Activated T-helper 1 cell treated with anti-CD3 and anti-CD28 coated beads, Interleukin-12 subunit alpha, Interleukin-12 subunit beta, Interleukin-2, Interleukin-4 antibody, amounts not matched to agents 30 ng/mL and 10 ng/mL and 1 ng/mL, durations not matched to agents 14 hours and 24 hours and 36 hours (primary cell): ENCODE measurements around the gene RIOK3. TPM values are rescaled to one million over a fixed set of nuclear protein-coding genes. Genes with fewer than 3 reads are reported as not detected.
A peak's percentile ranks its signal among the peaks of the same experiment; 100 is the strongest.
"Not testable (repeated sequence)": the region's sequence is repeated elsewhere in the genome, so short reads cannot be mapped to it uniquely, and the experiment has no call there.

Experiments
- DNase-seq: peaks from one replicate; pipeline ENCODE4 v3.0.0; 2021; ENCODE audit warnings: low spot score
- H3K27ac Mint-ChIP-seq: one replicate; pipeline ENCODE4 v1.8.0; 2021; ENCODE audit warnings: mild to moderate bottlenecking, mixed read lengths
- H3K27me3 Mint-ChIP-seq: one replicate; pipeline ENCODE4 v1.8.0; 2022; ENCODE audit warnings: mild to moderate bottlenecking, moderate library complexity, mixed read lengths; ENCODE audit not compliant: insufficient read depth
- H3K36me3 Mint-ChIP-seq: one replicate; pipeline ENCODE4 v1.8.0; 2021; ENCODE audit warnings: low read depth, mixed read lengths
- H3K4me1 Mint-ChIP-seq: one replicate; pipeline ENCODE4 v1.8.0; 2021; ENCODE audit warnings: low read depth, mixed read lengths
- H3K4me3 Mint-ChIP-seq: one replicate; pipeline ENCODE4 v1.8.0; 2021; ENCODE audit warnings: mild to moderate bottlenecking, moderate library complexity, mixed read lengths
- H3K9me3 Mint-ChIP-seq: one replicate; pipeline ENCODE4 v1.8.0; 2021; ENCODE audit warnings: mixed read lengths
- intact Hi-C: fragments of 100-400 bp; cut with micrococcal nuclease; formaldehyde crosslinking; loops from one replicate; pipeline ENCODE4 v1.15.1; 2024
- total RNA-seq: library from RNA; stranded (reverse); gene quantifications from 2 replicates; pipeline ENCODE4 v1.2.3, GENCODE V29; 2022

RIOK3 gene, protein sequence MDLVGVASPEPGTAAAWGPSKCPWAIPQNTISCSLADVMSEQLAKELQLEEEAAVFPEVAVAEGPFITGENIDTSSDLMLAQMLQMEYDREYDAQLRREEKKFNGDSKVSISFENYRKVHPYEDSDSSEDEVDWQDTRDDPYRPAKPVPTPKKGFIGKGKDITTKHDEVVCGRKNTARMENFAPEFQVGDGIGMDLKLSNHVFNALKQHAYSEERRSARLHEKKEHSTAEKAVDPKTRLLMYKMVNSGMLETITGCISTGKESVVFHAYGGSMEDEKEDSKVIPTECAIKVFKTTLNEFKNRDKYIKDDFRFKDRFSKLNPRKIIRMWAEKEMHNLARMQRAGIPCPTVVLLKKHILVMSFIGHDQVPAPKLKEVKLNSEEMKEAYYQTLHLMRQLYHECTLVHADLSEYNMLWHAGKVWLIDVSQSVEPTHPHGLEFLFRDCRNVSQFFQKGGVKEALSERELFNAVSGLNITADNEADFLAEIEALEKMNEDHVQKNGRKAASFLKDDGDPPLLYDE
- 40.8 and 52.2 TPM in 2 replicates for total RNA-seq

- Mint-ChIP-seq H3K4me3 (peak within 1 kb of the TSS; percentile 97), H3K4me1 (peaks cover 39% of the 10 kb centered on the region)
These were observed at the start of gene RIOK3 for GRCh38 chr18:23452728-23453679. RIOK3 (plus strand) TSS chr18:23453287; CDS start chr18:23453440, 153 bp downstream.

GRCh38 chr18:23403310-23403709, 49.8 kb upstream of the RIOK3 start:
- Mint-ChIP-seq H3K36me3 (peaks cover 3% of the 10 kb centered on the region), H3K27me3 (no peaks in the 10 kb centered on the region), H3K9me3 (no peaks in the 10 kb centered on the region), H3K27ac (no peak overlapping the region), H3K4me1 (peaks cover 9% of the 10 kb centered on the region), H3K4me3 (no peak overlapping the region)
- intact Hi-C loops = no loop called here
- DNase-seq = no peak

More at GRCh38 chr18:23452728-23453679, at the start of gene RIOK3:
- DNase-seq = peak; percentile 94
- intact Hi-C loops = loop anchor here (1.0 to 5.0 kb wide), 7 partner anchors 15 to 974 kb away; partner anchors contain the start of genes IMPACT, NPC1, RBBP8 and RMC1
- Mint-ChIP-seq H3K9me3 (no peaks in the 10 kb centered on the region), H3K27ac (peak within 1 kb of the TSS; percentile 92), H3K27me3 (no peaks in the 10 kb centered on the region), H3K36me3 (peaks cover 3% of the 10 kb centered on the region)

GRCh38 chr18:23405636-23406035, 47.5 kb upstream of the RIOK3 start:
- H3K4me3 Mint-ChIP-seq = no peak overlapping the region
- peaks cover 2% of the 10 kb centered on the region for H3K27me3 Mint-ChIP-seq
- no peak overlapping the region for H3K27ac Mint-ChIP-seq
- intact Hi-C loops = no loop called here
- H3K36me3 Mint-ChIP-seq = no peaks in the 10 kb centered on the region
- no peaks in the 10 kb centered on the region for H3K9me3 Mint-ChIP-seq
- no peak for DNase-seq
- H3K4me1 Mint-ChIP-seq = no peaks in the 10 kb centered on the region

- intact Hi-C loops = no loop called here
- no peaks in the 10 kb centered on the region for H3K9me3 Mint-ChIP-seq
- no peak overlapping the region for H3K4me3 Mint-ChIP-seq
These were observed 46.8 kb upstream of the RIOK3 start for GRCh38 chr18:23406271-23406787.

DNA sequence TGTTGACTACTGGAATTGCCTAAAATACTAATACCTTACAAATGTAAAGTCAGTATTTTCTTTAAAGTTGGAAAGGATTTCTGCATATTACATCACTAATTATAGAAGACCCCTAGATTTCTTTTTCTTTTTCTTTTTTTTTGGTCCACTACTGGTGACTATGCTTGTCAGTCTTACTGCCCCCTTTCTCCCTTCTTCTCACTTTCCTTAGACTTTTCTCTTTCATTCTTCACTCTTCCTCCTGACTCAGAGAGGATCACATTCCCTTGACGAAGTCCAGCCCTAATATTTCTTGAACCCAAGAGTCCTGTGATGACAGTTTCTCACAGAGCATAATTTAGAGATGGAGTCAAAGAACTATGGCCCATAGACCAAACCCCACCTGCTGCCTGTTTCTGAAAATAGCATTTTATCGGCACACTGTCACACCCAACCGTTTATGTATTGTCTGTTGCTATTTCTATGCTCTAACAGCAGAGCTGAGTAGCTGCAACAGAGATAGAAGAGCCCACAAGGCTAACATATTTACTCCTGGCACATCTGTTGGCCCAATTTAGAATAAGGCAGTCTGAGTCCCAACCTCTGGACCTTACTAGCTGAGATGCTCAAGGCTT, 40.6 kb upstream of the RIOK3 start:
- DNase-seq = no peak
- no peak overlapping the region for H3K4me3 Mint-ChIP-seq
- no peaks in the 10 kb centered on the region for H3K4me1 Mint-ChIP-seq
- peaks cover 5% of the 10 kb centered on the region for H3K27me3 Mint-ChIP-seq
- no peak overlapping the region for H3K27ac Mint-ChIP-seq
- intact Hi-C loops = loop anchor here (1.0 to 5.0 kb wide), 5 partner anchors 55 to 615 kb away; no protein-coding TSS in a partner anchor
- no peaks in the 10 kb centered on the region for H3K36me3 Mint-ChIP-seq
- no peaks in the 10 kb centered on the region for H3K9me3 Mint-ChIP-seq

More at GRCh38 chr18:23406271-23406787, 46.8 kb upstream of the RIOK3 start:
- no peaks in the 10 kb centered on the region for H3K4me1 Mint-ChIP-seq
- peaks cover 2% of the 10 kb centered on the region for H3K27me3 Mint-ChIP-seq
- no peaks in the 10 kb centered on the region for H3K36me3 Mint-ChIP-seq
- DNase-seq = no peak
- H3K27ac Mint-ChIP-seq = no peak overlapping the region

GRCh38 chr18:23415515-23415914, 37.6 kb upstream of the RIOK3 start:
- DNase-seq = no peak
- Mint-ChIP-seq H3K4me3 (no peak overlapping the region), H3K36me3 (no peaks in the 10 kb centered on the region), H3K27me3 (peaks cover 3% of the 10 kb centered on the region), H3K27ac (no peak overlapping the region), H3K4me1 (no peaks in the 10 kb centered on the region), H3K9me3 (no peaks in the 10 kb centered on the region)
- intact Hi-C loops = no loop called here

GRCh38 chr18:23416298-23416697, 36.8 kb upstream of the RIOK3 start:
- H3K27ac Mint-ChIP-seq = no peak overlapping the region

DNA sequence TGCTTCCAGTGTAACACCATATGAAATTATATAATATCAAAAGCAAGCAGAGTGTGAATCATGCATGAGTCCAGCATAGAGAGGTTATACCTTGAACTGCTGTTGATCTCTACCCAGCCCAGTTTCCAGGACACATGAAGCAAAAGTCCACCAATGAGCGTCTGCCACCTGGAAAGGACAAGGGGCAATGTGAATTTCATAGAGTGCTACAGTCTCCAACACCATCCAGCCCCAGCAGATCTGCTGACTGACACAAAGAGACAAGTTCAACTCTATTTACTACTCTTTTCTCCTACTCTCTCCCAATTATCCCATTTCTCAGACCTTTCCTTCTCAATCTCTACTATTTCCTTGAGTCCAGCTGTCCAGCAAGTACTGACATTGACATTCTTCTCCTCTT, 31.8 kb upstream of the RIOK3 start:
- peaks cover 2% of the 10 kb centered on the region for H3K27me3 Mint-ChIP-seq
- H3K9me3 Mint-ChIP-seq = no peaks in the 10 kb centered on the region
- no peak for DNase-seq
- intact Hi-C loops = no loop called here
- H3K27ac Mint-ChIP-seq = no peak overlapping the region
- no peak overlapping the region for H3K4me3 Mint-ChIP-seq
- peaks cover 3% of the 10 kb centered on the region for H3K36me3 Mint-ChIP-seq
- H3K4me1 Mint-ChIP-seq = peaks cover 6% of the 10 kb centered on the region

More at GRCh38 chr18:23416298-23416697, 36.8 kb upstream of the RIOK3 start:
- DNase-seq = no peak
- intact Hi-C loops = no loop called here
- Mint-ChIP-seq H3K9me3 (no peaks in the 10 kb centered on the region), H3K4me3 (no peak overlapping the region), H3K36me3 (no peaks in the 10 kb centered on the region), H3K27me3 (peaks cover 3% of the 10 kb centered on the region), H3K4me1 (no peaks in the 10 kb centered on the region)

GRCh38 chr18:23422751-23423418, 30.2 kb upstream of the RIOK3 start:
- no peak for DNase-seq
- no peaks in the 10 kb centered on the region for H3K9me3 Mint-ChIP-seq

GRCh38 chr18:23424616-23425015, 28.5 kb upstream of the RIOK3 start:
- DNase-seq = no peak
- Mint-ChIP-seq H3K36me3 (peaks cover 7% of the 10 kb centered on the region), H3K4me1 (peaks cover 6% of the 10 kb centered on the region), H3K27ac (no peak overlapping the region), H3K4me3 (no peak overlapping the region), H3K27me3 (peaks cover 2% of the 10 kb centered on the region), H3K9me3 (peaks cover 4% of the 10 kb centered on the region)
- intact Hi-C loops = no loop called here

More at GRCh38 chr18:23422751-23423418, 30.2 kb upstream of the RIOK3 start:
- Mint-ChIP-seq H3K4me1 (peaks cover 6% of the 10 kb centered on the region), H3K4me3 (no peak overlapping the region), H3K36me3 (peaks cover 4% of the 10 kb centered on the region), H3K27ac (no peak overlapping the region), H3K27me3 (peaks cover 2% of the 10 kb centered on the region)
- intact Hi-C loops = no loop called here

DNA sequence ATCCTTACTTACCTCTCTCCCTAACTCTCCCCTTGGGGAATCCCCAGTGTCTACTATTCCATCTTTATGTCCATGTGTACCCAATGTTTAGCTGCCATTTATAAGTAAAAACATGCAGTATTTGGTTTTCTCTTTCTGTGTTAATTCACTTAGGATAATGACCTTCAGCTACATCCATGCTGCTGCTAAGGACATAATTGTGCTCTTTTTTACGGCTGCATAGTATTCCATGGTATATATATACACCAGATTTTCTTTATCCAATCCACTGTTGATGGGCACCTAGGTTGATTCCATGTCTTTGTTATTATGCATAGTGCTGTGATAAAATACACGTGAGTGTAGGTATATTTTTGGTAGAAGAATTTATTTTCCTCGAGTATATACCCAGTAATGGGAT, 24.3 kb upstream of the RIOK3 start:
- intact Hi-C loops = no loop called here
- H3K4me1 Mint-ChIP-seq = no peaks in the 10 kb centered on the region
- H3K4me3 Mint-ChIP-seq = no peak overlapping the region
- peaks cover 4% of the 10 kb centered on the region for H3K9me3 Mint-ChIP-seq
- peaks cover 5% of the 10 kb centered on the region for H3K27me3 Mint-ChIP-seq
- DNase-seq = no peak
- no peak overlapping the region for H3K27ac Mint-ChIP-seq
- peaks cover 10% of the 10 kb centered on the region for H3K36me3 Mint-ChIP-seq

GRCh38 chr18:23429538-23429937, 23.5 kb upstream of the RIOK3 start:
- H3K9me3 Mint-ChIP-seq, H3K4me3 Mint-ChIP-seq, H3K27ac Mint-ChIP-seq, H3K36me3 Mint-ChIP-seq, intact Hi-C loops, DNase-seq, H3K27me3 Mint-ChIP-seq, H3K4me1 Mint-ChIP-seq: not testable (repeated sequence)
